LHCN-M2 (cell line): ENCODE measurements around the gene MYOM1. TPM values are rescaled to one million over a fixed set of nuclear protein-coding genes. Genes with fewer than 3 reads are reported as not detected.
A peak's percentile ranks its signal among the peaks of the same experiment; 100 is the strongest.
"Not testable (repeated sequence)": the region's sequence is repeated elsewhere in the genome, so short reads cannot be mapped to it uniquely, and the experiment has no call there.

Experiments used
- DNase-seq: peaks from one replicate; pipeline ENCODE4 v3.0.0-alpha.2; 2012; ENCODE audit warnings: low read depth
- total RNA-seq: library from RNA; depleted of rRNA; stranded (reverse); fragments of >200 nt; gene quantifications from 2 replicates; pipeline ENCODE4 v1.2.3, GENCODE V29; 2014; rRNA removed

MYOM1 gene
- total RNA-seq, 1 experiment from 2014 or later, result 0.06 TPM

- DNase-seq, result no peak
Observed at GRCh38 chr18:3040173-3040572, 179.6 kb downstream of the MYOM1 start.

- peak; percentile 57 for DNase-seq
Observed at GRCh38 chr18:3037423-3037915, 182.3 kb downstream of the MYOM1 start.

GRCh38 chr18:3036108-3036507 is 183.7 kb downstream of the MYOM1 start:
- DNase-seq, result no peak

- no peak for DNase-seq
Observed at GRCh38 chr18:3035635-3036034, 184.1 kb downstream of the MYOM1 start.

GRCh38 chr18:3032721-3033120 is 187.0 kb downstream of the MYOM1 start:
- DNase-seq, result no peak

GRCh38 chr18:3029215-3029952 is 190.4 kb downstream of the MYOM1 start:
- no peak for DNase-seq

- DNase-seq, result not testable (repeated sequence)
Observed at GRCh38 chr18:3028115-3028514, 191.7 kb downstream of the MYOM1 start.

- no peak for DNase-seq
Observed at GRCh38 chr18:3027370-3027891, 192.3 kb downstream of the MYOM1 start.

- no peak for DNase-seq
Observed at GRCh38 chr18:3025544-3025943, 194.2 kb downstream of the MYOM1 start.

- DNase-seq, result not testable (repeated sequence)
Observed at GRCh38 chr18:3023603-3024002, 196.2 kb downstream of the MYOM1 start.

Other genes starting within 250 kb of the MYOM1 start
- 38.9 and 42.0 TPM in 2 replicates for gene LPIN2, start 206.8 kb downstream of the MYOM1 start, total RNA-seq
- 648 and 690 TPM in 2 replicates for gene MYL12A, start 27.8 kb upstream of the MYOM1 start, total RNA-seq
- 378 and 399 TPM in 2 replicates for gene MYL12B, start 42.2 kb upstream of the MYOM1 start, total RNA-seq
- 114 and 115 TPM in 2 replicates for gene TGIF1, start 230.2 kb upstream of the MYOM1 start, total RNA-seq